WTC11 (cell line): ENCODE measurements around the gene ZNF683. TPM values are rescaled to one million over a fixed set of nuclear protein-coding genes. Genes with fewer than 3 reads are reported as not detected.

Source experiments
- ATAC-seq: fragments of 200-7000 bp; cut with Tn5 transposase; 2 replicates; pipeline ENCODE4 v1.10.0; 2021; ENCODE audit warnings: mild to moderate bottlenecking, moderate library complexity
- CTCF ChIA-PET: fragments of 300-600 bp; sonication (Branson Sonifier 250); formaldehyde crosslinking; loops from one replicate; lab custom pipeline; 2021; ENCODE audit warnings: antibody characterized with exemption; lab: Charles Lee
- POLR2A ChIA-PET: fragments of 350-600 bp; sonication (Branson Sonifier 250); formaldehyde crosslinking; loops from one replicate; lab custom pipeline; 2021; ENCODE audit warnings: antibody characterized with exemption; lab: Charles Lee
- DNase-seq: peaks from one replicate; pipeline ENCODE4 v3.0.0; 2021; ENCODE audit warnings: low spot score
- H3K27ac Mint-ChIP-seq: 2 replicates; pipeline ENCODE4 v1.8.0; 2021; ENCODE audit warnings: mixed read lengths
- H3K27me3 Mint-ChIP-seq: 2 replicates; pipeline ENCODE4 v1.8.0; 2021; ENCODE audit warnings: low read depth, mild to moderate bottlenecking, moderate library complexity, mixed read lengths
- H3K36me3 Mint-ChIP-seq: 2 replicates; pipeline ENCODE4 v1.8.0; 2021; ENCODE audit warnings: mixed read lengths
- H3K4me1 Mint-ChIP-seq: 2 replicates; pipeline ENCODE4 v1.8.0; 2022; ENCODE audit warnings: mixed read lengths
- H3K4me3 Mint-ChIP-seq: 2 replicates; pipeline ENCODE4 v1.8.0; 2021; ENCODE audit warnings: mild to moderate bottlenecking, moderate library complexity, mixed read lengths
- H3K9me3 Mint-ChIP-seq: 2 replicates; pipeline ENCODE4 v1.8.0; 2021; ENCODE audit warnings: mixed read lengths
- CREB1 ChIP-seq: sonication (generic); formaldehyde crosslinking; IDR thresholded peaks from 2 replicates; pipeline ENCODE4 v1.8.0; 2023; ENCODE audit warnings: mild to moderate bottlenecking, missing genetic modification reagents
- CTCF ChIP-seq: fragments of 200-600 bp; IDR thresholded peaks from 2 replicates; pipeline ENCODE4 v1.8.0; 2022; ENCODE audit warnings: antibody characterized with exemption
- ETV6 ChIP-seq: sonication (generic); formaldehyde crosslinking; IDR thresholded peaks from 2 replicates; pipeline ENCODE4 v1.8.1; 2022; ENCODE audit warnings: mild to moderate bottlenecking, missing genetic modification reagents
- MLX ChIP-seq: sonication (generic); formaldehyde crosslinking; IDR thresholded peaks from 2 replicates; pipeline ENCODE4 v1.8.1; 2023; ENCODE audit warnings: mild to moderate bottlenecking, missing genetic modification reagents, moderate library complexity
- SMAD4 ChIP-seq: sonication (generic); formaldehyde crosslinking; IDR thresholded peaks from 2 replicates; pipeline ENCODE4 v1.8.0; 2022; ENCODE audit warnings: mild to moderate bottlenecking, missing genetic modification reagents
- SOX15 ChIP-seq: fragments of 250-450 bp; sonication (Bioruptor Pico); IDR thresholded peaks from 2 replicates; pipeline ENCODE4 v1.9.0; 2021; ENCODE audit warnings: mild to moderate bottlenecking
- ZNF423 ChIP-seq: fragments of 250-450 bp; sonication (Bioruptor Pico); IDR thresholded peaks from 2 replicates; pipeline ENCODE4 v2.1.2; 2022; ENCODE audit warnings: mild to moderate bottlenecking, moderate library complexity
- total RNA-seq: library from RNA; stranded (reverse); gene quantifications from 3 replicates; pipeline ENCODE4 v1.2.3, GENCODE V29; 2021
- TF ChIP-seq, protein P1 (sequence below): sonication (generic); formaldehyde crosslinking; IDR thresholded peaks from 2 replicates; pipeline ENCODE4 v1.8.1; 2022; ENCODE audit warnings: low read depth, missing genetic modification reagents, borderline replicate concordance
- TF ChIP-seq, protein P2 (sequence below): sonication (generic); formaldehyde crosslinking; conservative IDR thresholded peaks from 2 replicates; pipeline ENCODE4 v1.8.1; 2023; ENCODE audit warnings: mild to moderate bottlenecking, low read depth, missing genetic modification reagents, moderate library complexity
- TF ChIP-seq, protein P3 (sequence below): sonication (generic); formaldehyde crosslinking; IDR thresholded peaks from 2 replicates; pipeline ENCODE4 v1.8.0; 2022; ENCODE audit warnings: mild to moderate bottlenecking, missing genetic modification reagents

ZNF683 gene
- total RNA-seq, 1 experiment from 2014 or later = not detected

GRCh38 chr1:26322042-26322331 lies 50.6 kb downstream of the ZNF683 start (continued):
- TF ChIP-seq MLX (CRISPR knock-in tag) (no peak), SMAD4 (CRISPR knock-in tag) (no peak), CREB1 (no peak), SOX15 (CRISPR knock-in tag) (no peak)
- TF ChIP-seq, protein P1, sequence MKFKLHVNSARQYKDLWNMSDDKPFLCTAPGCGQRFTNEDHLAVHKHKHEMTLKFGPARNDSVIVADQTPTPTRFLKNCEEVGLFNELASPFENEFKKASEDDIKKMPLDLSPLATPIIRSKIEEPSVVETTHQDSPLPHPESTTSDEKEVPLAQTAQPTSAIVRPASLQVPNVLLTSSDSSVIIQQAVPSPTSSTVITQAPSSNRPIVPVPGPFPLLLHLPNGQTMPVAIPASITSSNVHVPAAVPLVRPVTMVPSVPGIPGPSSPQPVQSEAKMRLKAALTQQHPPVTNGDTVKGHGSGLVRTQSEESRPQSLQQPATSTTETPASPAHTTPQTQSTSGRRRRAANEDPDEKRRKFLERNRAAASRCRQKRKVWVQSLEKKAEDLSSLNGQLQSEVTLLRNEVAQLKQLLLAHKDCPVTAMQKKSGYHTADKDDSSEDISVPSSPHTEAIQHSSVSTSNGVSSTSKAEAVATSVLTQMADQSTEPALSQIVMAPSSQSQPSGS (CRISPR knock-in tag) = no peak

GRCh38 chr1:26321315-26322041 lies 51.1 kb downstream of the ZNF683 start:
- no peak overlapping the region for H3K4me3 Mint-ChIP-seq
- peak overlapping the region; percentile 93 for H3K27ac Mint-ChIP-seq

DNA sequence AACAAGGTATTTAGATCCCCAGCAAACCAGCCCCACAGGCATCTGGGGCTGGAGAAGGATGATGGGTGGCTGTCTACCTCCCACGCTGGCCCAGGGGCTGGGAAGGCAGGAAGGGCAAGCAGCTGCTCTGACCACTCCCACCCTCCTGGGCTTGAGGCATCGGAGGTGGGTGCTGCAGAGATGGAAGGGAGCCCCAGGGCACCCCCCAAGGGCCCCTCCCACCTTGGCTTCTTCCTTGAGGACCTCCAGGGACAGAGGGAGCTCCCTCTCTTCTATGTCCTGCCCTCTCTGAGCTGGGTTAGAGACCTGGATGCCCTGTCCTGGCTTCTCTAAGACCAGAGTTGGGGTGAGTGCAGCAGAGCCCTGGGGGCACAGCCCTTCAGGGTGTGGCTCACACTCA lies 51.7 kb downstream of the ZNF683 start:
- CTCF ChIA-PET = interaction anchor here (1.0 to 11.1 kb wide), 13 partner anchors 13 to 156 kb away, joined by 3 to 306 read pairs (median 6); partner anchors contain the start of genes SH3BGRL3 and ZNF593
- Mint-ChIP-seq H3K4me3 (no peak overlapping the region), H3K27ac (no peak overlapping the region), H3K36me3 (peaks cover 21% of the 10 kb centered on the region), H3K4me1 (peaks cover 22% of the 10 kb centered on the region), H3K27me3 (no peaks in the 10 kb centered on the region), H3K9me3 (no peaks in the 10 kb centered on the region)
- POLR2A ChIA-PET = no interaction called here
- ATAC-seq = no peak
- DNase-seq = no peak
- no peak for TF ChIP-seq ZNF423 (CRISPR knock-in tag)
- TF ChIP-seq, protein P2, sequence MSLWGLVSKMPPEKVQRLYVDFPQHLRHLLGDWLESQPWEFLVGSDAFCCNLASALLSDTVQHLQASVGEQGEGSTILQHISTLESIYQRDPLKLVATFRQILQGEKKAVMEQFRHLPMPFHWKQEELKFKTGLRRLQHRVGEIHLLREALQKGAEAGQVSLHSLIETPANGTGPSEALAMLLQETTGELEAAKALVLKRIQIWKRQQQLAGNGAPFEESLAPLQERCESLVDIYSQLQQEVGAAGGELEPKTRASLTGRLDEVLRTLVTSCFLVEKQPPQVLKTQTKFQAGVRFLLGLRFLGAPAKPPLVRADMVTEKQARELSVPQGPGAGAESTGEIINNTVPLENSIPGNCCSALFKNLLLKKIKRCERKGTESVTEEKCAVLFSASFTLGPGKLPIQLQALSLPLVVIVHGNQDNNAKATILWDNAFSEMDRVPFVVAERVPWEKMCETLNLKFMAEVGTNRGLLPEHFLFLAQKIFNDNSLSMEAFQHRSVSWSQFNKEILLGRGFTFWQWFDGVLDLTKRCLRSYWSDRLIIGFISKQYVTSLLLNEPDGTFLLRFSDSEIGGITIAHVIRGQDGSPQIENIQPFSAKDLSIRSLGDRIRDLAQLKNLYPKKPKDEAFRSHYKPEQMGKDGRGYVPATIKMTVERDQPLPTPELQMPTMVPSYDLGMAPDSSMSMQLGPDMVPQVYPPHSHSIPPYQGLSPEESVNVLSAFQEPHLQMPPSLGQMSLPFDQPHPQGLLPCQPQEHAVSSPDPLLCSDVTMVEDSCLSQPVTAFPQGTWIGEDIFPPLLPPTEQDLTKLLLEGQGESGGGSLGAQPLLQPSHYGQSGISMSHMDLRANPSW (CRISPR knock-in tag) = no peak
- TF ChIP-seq, all 79 proteins: peak for 0

More at GRCh38 chr1:26321315-26322041, 51.1 kb downstream of the ZNF683 start:
- H3K27me3 Mint-ChIP-seq = no peaks in the 10 kb centered on the region
- TF ChIP-seq, protein P3, sequence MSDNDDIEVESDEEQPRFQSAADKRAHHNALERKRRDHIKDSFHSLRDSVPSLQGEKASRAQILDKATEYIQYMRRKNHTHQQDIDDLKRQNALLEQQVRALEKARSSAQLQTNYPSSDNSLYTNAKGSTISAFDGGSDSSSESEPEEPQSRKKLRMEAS = 0 out of 2 replicates have a peak, but pooled peaks have one; percentile 31
- no peak for TF ChIP-seq ETV6 (CRISPR knock-in tag)
- TF ChIP-seq CTCF = peak; percentile 85
- POLR2A ChIA-PET = interaction anchor here (0.8 to 0.9 kb wide), 2 partner anchors 87 to 96 kb away, joined by 3 read pairs; partner anchors contain the start of gene CEP85
- H3K4me1 Mint-ChIP-seq = peaks cover 20% of the 10 kb centered on the region
- H3K9me3 Mint-ChIP-seq = no peaks in the 10 kb centered on the region
- ATAC-seq (peak; percentile 83), DNase-seq (peak; percentile 98)
- H3K36me3 Mint-ChIP-seq = peaks cover 21% of the 10 kb centered on the region
- CTCF ChIA-PET = interaction anchor here (0.6 to 11.1 kb wide), 34 partner anchors 10 to 276 kb away, joined by 3 to 306 read pairs (median 4); partner anchors contain the start of genes CATSPER4, SH3BGRL3, SLC30A2 and UBXN11
